GM19351 (cell line): ENCODE results near the gene SNX27.
"Not testable (repeated sequence)": the region's sequence is repeated elsewhere in the genome, so short reads cannot be mapped to it uniquely, and the experiment has no call there.

ENCODE experiments used
- ATAC-seq: cut with Tn5 transposase; IDR thresholded peaks from one replicate; pipeline ENCODE4 v1.9.1; 2021; ENCODE audit warnings: mild to moderate bottlenecking, moderate library complexity; ENCODE audit not compliant: unreplicated experiment

Gene SNX27

DNA sequence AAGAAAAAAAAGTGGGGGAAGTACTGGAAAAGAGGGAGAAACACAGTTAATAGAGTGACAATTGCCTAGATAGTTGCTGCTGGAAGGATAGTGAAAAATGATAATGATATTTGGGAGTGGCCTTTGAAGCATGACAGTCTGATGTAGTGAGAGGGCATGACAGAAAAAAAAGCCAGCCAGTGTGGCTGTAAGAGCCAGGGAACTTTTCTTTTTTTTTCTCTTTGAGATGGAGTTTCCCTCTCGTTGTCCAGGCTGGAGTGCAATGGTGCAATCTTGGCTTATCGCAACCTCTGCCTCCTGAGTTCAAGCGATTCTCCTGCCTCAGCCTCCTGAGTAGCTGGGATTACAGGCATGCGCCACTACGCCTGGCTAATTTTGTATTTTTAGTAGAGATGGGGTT lies 9.3 kb upstream of the SNX27 start:
- not testable (repeated sequence) for ATAC-seq

DNA sequence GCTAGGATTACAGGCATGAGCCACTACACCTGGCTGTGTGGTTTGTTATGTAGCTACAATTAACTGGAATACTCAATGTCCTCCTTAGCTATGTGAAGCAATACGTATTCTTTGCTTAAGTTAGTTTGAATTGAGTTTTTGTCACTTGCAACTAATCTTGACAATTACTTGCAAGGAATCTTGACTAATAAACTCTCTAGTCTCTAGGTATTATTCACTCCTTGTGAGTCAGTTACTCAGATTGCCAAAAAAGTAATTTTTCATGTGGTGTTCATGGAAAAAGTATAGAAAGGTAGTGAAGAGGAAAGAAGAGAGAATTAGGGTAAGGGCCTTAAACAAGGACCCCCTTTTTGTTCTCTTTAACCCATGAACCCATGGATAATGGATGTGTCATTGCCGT lies 7.6 kb upstream of the SNX27 start:
- ATAC-seq: no peak

DNA sequence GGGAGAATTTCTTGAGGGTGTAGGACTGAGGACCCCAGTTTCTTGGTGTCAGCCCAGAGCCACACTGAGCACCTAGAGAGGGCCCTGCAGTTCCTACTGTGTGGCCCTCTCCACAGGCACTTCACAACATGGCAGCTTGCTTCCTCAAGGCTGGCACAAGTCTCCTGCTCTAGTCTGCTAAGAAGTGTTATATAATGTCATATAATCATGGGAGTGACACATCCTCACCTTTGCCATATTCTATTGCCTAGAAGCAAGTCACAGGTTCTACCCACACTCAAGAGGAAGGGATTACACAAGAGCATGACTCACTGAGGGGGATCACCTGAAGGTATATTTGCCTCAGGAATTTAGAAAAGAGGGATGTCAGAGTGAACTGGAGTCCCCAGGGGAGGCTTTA lies 5.5 kb upstream of the SNX27 start:
- ATAC-seq: no peak

DNA sequence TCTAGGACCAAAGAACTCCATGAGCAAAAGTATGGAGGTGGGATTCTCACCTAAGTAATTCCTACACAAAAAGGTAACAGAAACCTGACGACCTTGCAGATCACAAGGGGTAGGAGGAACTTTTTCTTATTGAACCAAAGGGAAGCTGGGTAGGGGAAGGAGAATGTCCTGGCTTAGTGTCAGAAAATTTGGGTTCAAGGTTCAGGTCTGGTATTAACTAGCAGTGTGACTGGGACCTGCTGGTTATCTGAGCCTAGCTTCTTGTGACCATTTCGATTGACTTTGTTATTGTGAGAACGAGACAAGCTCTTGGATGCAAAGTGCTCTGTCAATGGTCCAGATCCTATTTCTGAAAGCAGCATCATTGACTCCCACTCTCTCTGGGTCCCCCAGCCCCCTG lies 5.0 kb upstream of the SNX27 start:
- no peak for ATAC-seq

- no peak for ATAC-seq
These were observed 1.7 kb upstream of the SNX27 start for GRCh38 chr1:151610142-151610541.

DNA sequence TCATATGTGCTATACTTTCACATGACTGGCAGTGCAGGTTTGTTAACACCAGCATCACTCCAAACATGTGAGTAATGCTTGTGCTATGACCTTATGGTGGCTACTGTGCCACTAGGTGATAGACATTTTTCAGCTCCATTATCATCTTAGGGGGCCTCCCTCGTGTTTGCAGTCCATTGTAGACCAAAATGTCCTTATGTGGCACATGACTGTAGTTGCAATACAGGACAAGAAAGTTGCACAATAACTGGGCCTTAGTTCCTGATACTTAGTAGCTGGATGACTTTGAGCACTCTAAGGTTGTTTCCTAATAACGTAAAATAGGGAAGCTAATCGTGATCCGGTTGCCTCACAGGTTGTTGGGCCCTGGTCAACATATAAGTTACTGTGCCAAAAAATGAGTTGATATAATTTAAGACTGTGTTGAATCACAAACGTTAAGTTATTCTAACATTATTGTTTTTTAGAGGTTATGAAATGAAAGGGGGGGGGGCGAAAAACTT lies 511 bp upstream of the SNX27 start:
- no peak for ATAC-seq

GRCh38 chr1:151612501-151613281 lies 841 bp downstream of the SNX27 start:
- ATAC-seq: peak; percentile 17

GRCh38 chr1:151613282-151613780 lies 1.5 kb downstream of the SNX27 start:
- ATAC-seq: no peak

DNA sequence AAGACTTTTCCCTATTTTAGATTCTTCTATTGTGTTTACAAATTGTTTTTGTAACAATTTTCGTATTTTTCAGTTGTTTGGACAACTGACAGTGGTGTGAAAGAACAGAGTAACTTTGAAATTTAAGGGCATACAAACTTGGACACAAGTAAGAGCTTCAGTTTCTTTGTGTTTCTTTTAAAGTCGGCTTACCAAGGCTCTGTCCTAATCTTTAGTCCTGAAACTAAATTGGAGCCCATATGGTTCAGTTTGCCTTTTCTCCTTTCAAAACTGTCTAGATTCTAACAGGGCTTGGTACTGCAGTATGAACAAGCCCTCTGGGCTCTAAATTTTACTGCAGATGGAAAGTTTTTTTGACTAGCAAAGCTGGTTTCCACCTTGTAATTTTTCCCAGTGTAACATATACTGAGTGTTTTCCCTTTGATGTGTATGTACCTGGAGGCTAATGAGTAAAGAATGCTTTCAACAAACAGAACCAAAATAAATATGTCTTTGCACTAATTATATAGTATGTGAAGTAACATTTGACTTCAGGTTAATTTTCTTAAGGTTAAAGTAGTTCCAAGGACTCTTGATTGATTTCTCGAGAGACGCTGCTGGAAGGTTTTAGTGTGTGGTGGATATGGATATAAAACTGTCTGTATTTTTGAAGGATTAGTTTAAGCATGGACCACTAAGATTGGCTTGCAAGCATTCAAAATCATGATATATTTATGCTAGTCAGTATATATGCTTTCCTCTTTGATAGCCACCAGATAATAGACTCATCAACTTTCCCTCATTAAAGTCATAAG lies 4.1 kb downstream of the SNX27 start:
- ATAC-seq: no peak

GRCh38 chr1:151616505-151616849 lies 4.6 kb downstream of the SNX27 start:
- ATAC-seq: no peak

DNA sequence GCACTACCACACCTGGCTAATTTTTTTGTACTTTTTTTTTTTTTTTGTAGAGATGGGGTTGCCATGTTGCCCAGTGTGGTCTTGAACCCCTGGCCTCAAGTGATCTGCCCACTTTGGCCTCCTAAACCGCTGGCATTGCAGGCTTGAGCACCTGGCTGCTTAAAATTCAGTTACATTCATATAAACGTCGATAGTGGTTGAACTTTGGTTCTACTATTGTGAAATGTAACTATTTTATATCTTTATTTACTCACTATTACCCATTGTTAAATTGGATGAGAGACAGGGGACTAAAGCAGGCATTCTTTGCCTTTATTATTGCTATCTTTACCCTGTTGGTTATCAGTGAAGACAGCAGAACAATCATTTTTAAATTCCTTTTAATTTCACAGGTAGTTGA lies 6.2 kb downstream of the SNX27 start:
- ATAC-seq: no peak

DNA sequence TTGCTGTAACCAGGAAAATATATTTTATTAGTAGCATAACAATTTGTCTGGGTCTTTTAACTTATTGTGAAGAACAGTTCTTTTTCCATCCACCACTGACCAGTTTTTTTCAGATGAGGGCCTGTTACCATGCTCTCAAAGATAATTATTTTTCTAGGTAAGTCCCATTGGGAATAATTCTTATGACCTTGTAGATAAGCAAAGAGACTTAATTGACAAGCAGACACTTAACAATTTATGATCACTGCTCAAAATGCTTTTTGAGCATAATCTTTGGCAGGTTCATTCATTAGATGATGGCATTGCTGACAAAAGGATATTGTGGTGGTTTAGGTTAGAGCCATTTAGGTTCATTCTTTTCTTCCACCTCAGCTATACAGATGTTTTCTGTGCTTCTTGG lies 6.6 kb downstream of the SNX27 start:
- no peak for ATAC-seq

GRCh38 chr1:151618996-151619395 lies 7.1 kb downstream of the SNX27 start:
- ATAC-seq: not testable (repeated sequence)

- no peak for ATAC-seq
These were observed 7.7 kb downstream of the SNX27 start for GRCh38 chr1:151619489-151620093.

DNA sequence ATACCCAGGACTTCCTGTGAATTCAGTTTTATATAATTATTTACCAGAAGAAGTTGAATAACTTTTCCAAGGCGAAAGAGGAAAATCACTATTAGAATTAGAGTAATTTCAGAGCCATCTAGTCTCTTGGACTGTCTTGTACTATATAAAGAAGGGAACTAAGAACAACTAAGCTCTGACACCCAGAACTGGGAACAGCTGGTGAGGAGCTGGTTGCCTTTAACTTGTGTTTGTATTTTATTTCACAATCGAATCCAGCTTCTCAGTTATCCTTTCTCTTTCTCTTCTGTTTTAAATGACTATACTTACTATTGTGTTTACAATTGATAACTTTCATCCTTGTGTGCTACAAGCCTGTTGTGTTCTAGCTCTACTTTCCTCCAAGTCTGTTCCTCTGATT lies 8.4 kb downstream of the SNX27 start:
- ATAC-seq: no peak

- ATAC-seq: no peak
These were observed 9.5 kb downstream of the SNX27 start for GRCh38 chr1:151621351-151621750.

DNA sequence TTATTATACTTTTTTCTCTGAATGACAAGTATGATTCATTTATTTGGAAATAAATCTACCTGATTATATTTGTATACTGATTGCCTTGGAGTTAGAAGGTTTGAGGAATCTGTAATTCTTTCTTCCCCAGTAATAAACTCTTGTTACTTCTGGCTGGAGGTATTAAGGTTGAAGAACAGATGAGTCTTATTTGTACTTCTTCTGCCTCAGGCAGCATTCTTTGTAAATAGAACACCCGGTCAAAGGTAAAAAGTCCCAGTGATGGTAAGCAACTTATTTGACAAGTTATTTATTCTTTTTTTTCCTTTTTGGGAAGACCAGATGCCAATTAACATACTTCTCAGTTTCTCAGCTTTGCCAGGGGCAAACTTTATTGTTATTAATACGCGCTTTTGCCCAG lies 12.9 kb downstream of the SNX27 start:
- ATAC-seq: no peak

DNA sequence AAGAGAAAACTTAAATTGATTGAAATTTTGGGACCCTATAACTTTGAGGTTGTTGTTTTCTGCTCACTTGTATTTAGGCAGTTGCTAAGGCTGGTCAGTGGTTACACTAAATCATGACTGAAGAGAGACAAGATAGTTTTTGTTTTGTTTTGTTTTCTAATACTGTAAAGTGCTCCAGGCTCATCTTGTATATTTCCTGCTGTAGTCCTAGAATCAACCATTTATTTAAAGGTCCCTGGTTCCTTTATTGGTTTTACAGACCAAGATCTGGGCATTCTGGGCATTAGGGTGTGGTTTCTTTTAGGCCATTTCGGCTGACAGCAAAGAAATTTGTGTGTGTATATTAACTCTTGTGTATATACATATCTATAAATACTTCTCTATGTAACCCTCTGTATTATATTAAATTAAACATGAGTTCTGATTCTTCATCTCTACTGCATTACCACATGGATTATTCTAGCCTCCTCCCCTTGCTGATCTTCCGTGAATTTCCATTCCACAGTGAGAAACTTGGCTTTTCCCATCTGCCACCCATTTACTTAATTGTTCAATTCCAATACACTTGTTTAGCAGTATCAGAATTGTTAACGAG lies 15.0 kb downstream of the SNX27 start:
- no peak for ATAC-seq

GRCh38 chr1:151629278-151629677 lies 17.4 kb downstream of the SNX27 start:
- no peak for ATAC-seq

DNA sequence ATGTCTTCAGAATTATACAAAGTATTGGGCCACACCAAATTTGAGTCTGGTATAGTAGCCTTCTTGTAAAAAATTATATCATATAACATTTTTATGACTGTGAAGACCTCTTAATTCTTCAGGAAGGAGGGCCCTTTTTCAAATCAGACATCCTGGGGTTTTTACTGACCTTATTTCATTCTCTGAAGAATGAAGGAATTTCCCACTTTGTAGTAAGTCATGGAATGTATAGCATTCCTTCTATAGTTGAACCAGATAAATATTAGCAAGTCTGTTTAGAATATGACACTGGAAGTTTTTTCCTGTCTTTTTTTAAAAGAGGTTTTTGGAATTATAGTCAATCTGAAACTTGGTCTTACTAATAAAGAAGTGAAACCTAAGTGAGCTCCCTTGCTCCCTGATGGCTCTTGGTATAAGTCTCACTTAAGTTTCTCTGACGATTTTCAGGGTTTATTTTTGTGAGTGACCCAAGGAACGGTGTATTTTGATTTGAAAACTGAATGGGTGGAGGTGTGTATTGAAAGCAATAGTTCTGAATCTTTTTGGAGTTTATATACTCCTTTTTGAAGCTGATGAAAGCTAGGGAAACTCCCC lies 23.7 kb downstream of the SNX27 start:
- ATAC-seq: no peak
